SK-N-SH treated with all-trans-retinoic acid at 6 μM for 48 hours (cell line): ENCODE measurements around the gene LHCGR.

ENCODE experiments used
- ATAC-seq: fragments of 200-7000 bp; cut with Tn5 transposase; 3 replicates; pipeline ENCODE4 v1.9.1; 2020; ENCODE audit warnings: mild to moderate bottlenecking, moderate library complexity
- ARNTL ChIP-seq: fragments of 450-650 bp; formaldehyde crosslinking; IDR thresholded peaks from 2 replicates; pipeline ENCODE4 v1.5.0; 2020; ENCODE audit warnings: low read depth, mild to moderate bottlenecking, moderate library complexity, borderline replicate concordance
- BACH2 ChIP-seq: fragments of 250-450 bp; sonication (Bioruptor Pico); IDR thresholded peaks from 2 replicates; pipeline ENCODE4 v1.9.0; 2021; ENCODE audit warnings: mild to moderate bottlenecking, borderline replicate concordance
- CREB5 ChIP-seq: fragments of 250-450 bp; sonication (Bioruptor Pico); IDR thresholded peaks from 2 replicates; pipeline ENCODE4 v1.5.1; 2020; ENCODE audit warnings: low read depth, mild to moderate bottlenecking, moderate library complexity
- CSDC2 ChIP-seq: fragments of 250-450 bp; sonication (Bioruptor Pico); IDR thresholded peaks from 2 replicates; pipeline ENCODE4 v1.5.0; 2020; ENCODE audit warnings: mild to moderate bottlenecking, moderate library complexity
- GLIS3 ChIP-seq: fragments of 250-450 bp; sonication (Bioruptor Pico); IDR thresholded peaks from 2 replicates; pipeline ENCODE4 v1.5.0; 2020; ENCODE audit warnings: mild to moderate bottlenecking, moderate library complexity
- ISL1 ChIP-seq: fragments of 250-450 bp; sonication (Bioruptor Pico); IDR thresholded peaks from 2 replicates; pipeline ENCODE4 v2.1.2; 2022; ENCODE audit warnings: mild to moderate bottlenecking, moderate library complexity
- OSR1 ChIP-seq: fragments of 250-450 bp; sonication (Bioruptor Pico); IDR thresholded peaks from 2 replicates; pipeline ENCODE4 v1.8.0; 2022; ENCODE audit warnings: moderate library complexity, mild to moderate bottlenecking, inconsistent platforms
- PPARA ChIP-seq: fragments of 250-450 bp; sonication (Bioruptor Pico); IDR thresholded peaks from 2 replicates; pipeline ENCODE4 v1.5.0; 2020; ENCODE audit warnings: mild to moderate bottlenecking, borderline replicate concordance
- RARB ChIP-seq: fragments of 250-450 bp; sonication (Bioruptor Pico); IDR thresholded peaks from 2 replicates; pipeline ENCODE4 v1.8.0; 2021; ENCODE audit warnings: mild to moderate bottlenecking, moderate library complexity
- SNAI2 ChIP-seq: fragments of 250-450 bp; sonication (Bioruptor Pico); IDR thresholded peaks from 2 replicates; pipeline ENCODE4 v1.5.0; 2020; ENCODE audit warnings: mild to moderate bottlenecking, moderate library complexity
- TCF4 ChIP-seq: fragments of 250-450 bp; sonication (Bioruptor Pico); IDR thresholded peaks from 2 replicates; pipeline ENCODE4 v1.8.0; 2021; ENCODE audit warnings: mild to moderate bottlenecking, moderate library complexity, borderline replicate concordance
- TSHZ2 ChIP-seq: fragments of 250-450 bp; sonication (Bioruptor Pico); IDR thresholded peaks from 2 replicates; pipeline ENCODE4 v1.5.0; 2020; ENCODE audit warnings: mild to moderate bottlenecking, moderate library complexity
- ZFP3 ChIP-seq: fragments of 250-450 bp; sonication (Bioruptor Pico); IDR thresholded peaks from 2 replicates; pipeline ENCODE4 v1.5.0; 2020; ENCODE audit warnings: mild to moderate bottlenecking, moderate library complexity
- ZFP30 ChIP-seq: fragments of 450-650 bp; formaldehyde crosslinking; IDR thresholded peaks from 2 replicates; pipeline ENCODE4 v1.5.0; 2022; ENCODE audit warnings: mild to moderate bottlenecking, moderate library complexity
- ZNF70 ChIP-seq: fragments of 450-650 bp; formaldehyde crosslinking; IDR thresholded peaks from 2 replicates; pipeline ENCODE4 v1.5.0; 2020; ENCODE audit warnings: mild to moderate bottlenecking, moderate library complexity
- ZNF8 ChIP-seq: fragments of 450-650 bp; formaldehyde crosslinking; IDR thresholded peaks from 2 replicates; pipeline ENCODE4 v1.5.0; 2020; ENCODE audit warnings: mild to moderate bottlenecking, moderate library complexity

LHCGR gene

GRCh38 chr2:48651158-48651790 lies 104.2 kb downstream of the LHCGR start (continued):
- no peak for TF ChIP-seq ZNF70 (CRISPR knock-in tag)
- no peak for TF ChIP-seq ARNTL
- TF ChIP-seq ZNF8 (CRISPR knock-in tag): no peak
- no peak for TF ChIP-seq OSR1 (CRISPR knock-in tag)
- TF ChIP-seq, all 23 proteins: peak for 3

- no peak for ATAC-seq
- TF ChIP-seq ZFP30 (no peak), ISL1 (CRISPR knock-in tag) (no peak), ZFP3 (CRISPR knock-in tag) (no peak), TSHZ2 (CRISPR knock-in tag) (no peak), BACH2 (CRISPR knock-in tag) (no peak), GLIS3 (no peak), ZNF70 (CRISPR knock-in tag) (no peak), PPARA (CRISPR knock-in tag) (no peak), SNAI2 (CRISPR knock-in tag) (no peak), CREB5 (no peak), ZNF8 (CRISPR knock-in tag) (no peak), ARNTL (no peak), RARB (CRISPR knock-in tag) (no peak), TCF4 (no peak), OSR1 (CRISPR knock-in tag) (no peak), CSDC2 (CRISPR knock-in tag) (no peak)
Observed at GRCh38 chr2:48638261-48638660, 117.3 kb downstream of the LHCGR start.
